GM12878 (cell line): ENCODE results near the gene ZNF341. TPM values are rescaled to one million over a fixed set of nuclear protein-coding genes. Genes with fewer than 3 reads are reported as not detected.
A peak's percentile ranks its signal among the peaks of the same experiment; 100 is the strongest.

Source experiments
- ASH2L ChIP-seq: fragments of 300-600, 200-600 bp; sonication (generic); IDR thresholded peaks from 2 replicates; pipeline ENCODE4 v1.6.1; 2017; ENCODE audit warnings: low read depth, mild to moderate bottlenecking, borderline replicate concordance
- BCL3 ChIP-seq: IDR thresholded peaks from 2 replicates; pipeline ENCODE4 v1.6.1; 2011; ENCODE audit warnings: borderline replicate concordance, low read depth, mild to moderate bottlenecking, moderate library complexity, low read length; ENCODE audit not compliant: insufficient read depth, poor library complexity, severe bottlenecking
- BCLAF1 ChIP-seq: fragments of 450-650 bp; IDR thresholded peaks from 2 replicates; pipeline ENCODE4 v1.6.1; 2017; ENCODE audit warnings: antibody characterized with exemption, mild to moderate bottlenecking, moderate library complexity
- CHD1 ChIP-seq: IDR thresholded peaks from 2 replicates; pipeline ENCODE4 v1.6.1; 2012; ENCODE audit warnings: low read depth, low read length, improper control_type of control experiment
- MLLT1 ChIP-seq: fragments of 450-650 bp; IDR thresholded peaks from 2 replicates; pipeline ENCODE4 v1.6.1; 2016; ENCODE audit warnings: mild to moderate bottlenecking
- MXI1 ChIP-seq: fragments of 150-350 bp; IDR thresholded peaks from 2 replicates; pipeline ENCODE4 v1.6.1; 2011; ENCODE audit warnings: low read depth, mild to moderate bottlenecking, inconsistent platforms, low read length, improper control_type of control experiment
- MYC ChIP-seq: IDR thresholded peaks from 2 replicates; pipeline ENCODE4 v1.6.1; 2011; ENCODE audit warnings: mild to moderate bottlenecking, low read length, moderate library complexity, inconsistent platforms; ENCODE audit not compliant: insufficient read depth, insufficient replicate concordance, insufficient read length, severe bottlenecking
- POLR2AphosphoS2 ChIP-seq: IDR thresholded peaks from 2 replicates; pipeline ENCODE4 v1.6.1; 2011; ENCODE audit warnings: low read depth, mild to moderate bottlenecking, low read length, improper control_type of control experiment, moderate library complexity
- RUNX3 ChIP-seq: IDR thresholded peaks from 2 replicates; pipeline ENCODE4 v1.6.1; 2012; ENCODE audit warnings: low read length, inconsistent platforms
- SIN3A ChIP-seq: IDR thresholded peaks from 2 replicates; pipeline ENCODE4 v1.6.1; 2012; ENCODE audit warnings: low read depth, low read length, improper control_type of control experiment
- SMAD1 ChIP-seq: fragments of 450-650 bp; IDR thresholded peaks from 2 replicates; pipeline ENCODE4 v1.6.1; 2018; ENCODE audit warnings: mild to moderate bottlenecking, low read depth; ENCODE audit not compliant: partially characterized antibody
- STAT1 ChIP-seq: fragments of 450-650 bp; conservative IDR thresholded peaks from 2 replicates; pipeline ENCODE4 v1.6.1; 2014; ENCODE audit warnings: antibody characterized with exemption, mild to moderate bottlenecking
- TBL1XR1 ChIP-seq: IDR thresholded peaks from 2 replicates; pipeline ENCODE4 v1.6.1; 2012; ENCODE audit warnings: low read depth, low read length, improper control_type of control experiment
- USF2 ChIP-seq: IDR thresholded peaks from 2 replicates; pipeline ENCODE4 v1.6.1; 2011; ENCODE audit warnings: low read depth, low read length, improper control_type of control experiment, borderline replicate concordance
- ZNF274 ChIP-seq: IDR thresholded peaks from one replicate; pipeline ENCODE4 v1.8.0; 2011; ENCODE audit not compliant: insufficient read length, insufficient read depth
- ZNF687 ChIP-seq: fragments of 450-650 bp; IDR thresholded peaks from 2 replicates; pipeline ENCODE4 v1.6.1; 2017; ENCODE audit warnings: mild to moderate bottlenecking, moderate library complexity
- polyA plus RNA-seq, 11 experiments: library from polyadenylated mRNA; depleted of rRNA in 4 of 11; unstranded in 6 of 11; stranded (reverse) in 5 of 11; fragments of >200 nt; fragmentation: Nextera tagmentation in 4 of 11; fragmentation: Illumina TruSeq in 1 of 11; extraction: Ambion mirVana in 4 of 11; extraction: Trizol in 1 of 11; gene quantifications; 1 replicate in 1 of 11; 2 replicates in 10 of 11; pipeline versions ENCODE4 v1.2.1 to v1.2.3, GENCODE V29; 2011 to 2016; ENCODE audit warnings: inconsistent platforms in 2 of 11, missing spikeins in 2 of 11, low read depth in 1 of 11
- total RNA-seq, 4 experiments: library from RNA; depleted of rRNA in 3 of 4; stranded (reverse); fragments of >200 nt in 3 of 4; fragmentation: Illumina TruSeq in 1 of 4; extraction: Trizol in 1 of 4; gene quantifications; 2 replicates each; pipeline versions ENCODE4 v1.2.1 to v1.2.3, GENCODE V29; 2013 to 2021

The ZNF341 gene
- total and polyA plus RNA-seq, 10 of the 15 experiments (the other 5 are each of a cell fraction or from before 2014, with no cell fraction given): 0.18 to 5.0 (median 2.6) TPM

- no peak; the same call in 1 of the 2 replicates for TF ChIP-seq RUNX3
- no peak for TF ChIP-seq BCL3
- no peak for TF ChIP-seq TBL1XR1
- TF ChIP-seq ZNF687: no peak
- TF ChIP-seq MXI1: peak; percentile 85; the same call in 1 of the 2 replicates
- TF ChIP-seq USF2: peak; percentile 11
- no peak for TF ChIP-seq SMAD1
- TF ChIP-seq CHD1: no peak
- TF ChIP-seq SIN3A: peak; percentile 94
- no peak for TF ChIP-seq MLLT1
- TF ChIP-seq ZNF274: no peak
- no peak for TF ChIP-seq STAT1
- no peak for TF ChIP-seq ASH2L
- no peak for TF ChIP-seq POLR2AphosphoS2
- TF ChIP-seq MYC: no peak
- TF ChIP-seq BCLAF1: 0 out of 2 replicates have a peak, but pooled peaks have one; percentile 18
These were observed 45.5 kb upstream of the ZNF341 start, which contains the start of gene E2F1 (continued) for GRCh38 chr20:33686100-33686983.
